SK-N-SH (cell line): Measurements from ENCODE around the gene OR5L1. TPM values are rescaled to one million over a fixed set of nuclear protein-coding genes. Genes with fewer than 3 reads are reported as not detected.

Experiments
- CTCF ChIA-PET: fragments of 300-600, 350-600 bp; formaldehyde crosslinking; extraction: SDS; loops from one replicate; lab custom pipeline; 2021; lab: Yijun Ruan, JAX
- POLR2A ChIA-PET: fragments of 350-600 bp; sonication (Branson Sonifier 250); formaldehyde crosslinking; extraction: SDS; loops from one replicate; lab custom pipeline; 2020; ENCODE audit warnings: antibody characterized with exemption, inconsistent platforms; lab: Yijun Ruan, JAX
- DNase-seq: peaks from one replicate; pipeline ENCODE4 v3.0.0; 2012
- H2AFZ ChIP-seq: fragments of 200-600 bp; sonication (generic); 2 replicates; pipeline ENCODE4 v1.8.1; 2016; ENCODE audit warnings: antibody characterized with exemption, mild to moderate bottlenecking, low read depth
- H3F3A ChIP-seq: fragments of 200-600 bp; sonication (generic); replicated peaks from 2 replicates; pipeline ENCODE3; 2016; ENCODE audit warnings: antibody characterized with exemption, mild to moderate bottlenecking; ENCODE audit not compliant: insufficient read depth
- H3K27ac ChIP-seq, 2 experiments: fragments of 200-500 bp in 1 of 2; fragments of 200-600 bp in 1 of 2; sonication (Bioruptor generic) in 1 of 2; sonication (generic), shearing (Covaris generic) in 1 of 2; 2 replicates each; pipeline versions ENCODE4 v1.5.1 to v1.6.1; 2014 to 2016; ENCODE audit warnings: low read depth in 2 of 2, inconsistent platforms in 1 of 2, low read length in 1 of 2, mild to moderate bottlenecking in 1 of 2, mixed read lengths in 1 of 2
- H3K27me3 ChIP-seq: fragments of 200-600 bp; sonication (generic), shearing (Covaris generic); 2 replicates; pipeline ENCODE4 v1.6.1; 2016; ENCODE audit warnings: mixed run types; ENCODE audit not compliant: insufficient read depth
- H3K36me3 ChIP-seq, 2 experiments: fragments of 200-500 bp in 1 of 2; fragments of 200-600 bp in 1 of 2; sonication (Bioruptor generic) in 1 of 2; sonication (generic) in 1 of 2; replicated peaks in 1 of 2; 2 replicates each; pipeline versions ENCODE3 to v1.5.1; 2014 to 2016; ENCODE audit warnings: low read length in 1 of 2, mild to moderate bottlenecking in 1 of 2; ENCODE audit not compliant: insufficient read depth in 2 of 2, control insufficient read depth in 1 of 2
- H3K4me1 ChIP-seq, 2 experiments: fragments of 200-500 bp in 1 of 2; fragments of 200-600 bp in 1 of 2; sonication (Bioruptor generic) in 1 of 2; sonication (generic), shearing (Covaris generic) in 1 of 2; 2 replicates each; pipeline versions ENCODE4 v1.5.1 to v1.6.1; 2014 to 2016; ENCODE audit warnings: low read depth in 1 of 2, low read length in 1 of 2, mixed run types in 1 of 2; ENCODE audit not compliant: insufficient read depth in 2 of 2, control insufficient read depth in 1 of 2
- H3K4me2 ChIP-seq: fragments of 200-600 bp; sonication (generic), shearing (Covaris generic); 2 replicates; pipeline ENCODE4 v1.6.1; 2017; ENCODE audit warnings: mixed run types
- H3K4me3 ChIP-seq, 2 experiments: fragments of 200-500 bp in 1 of 2; fragments of 200-600 bp in 1 of 2; sonication (Bioruptor generic) in 1 of 2; sonication (generic), shearing (Covaris generic) in 1 of 2; 2 replicates each; pipeline versions ENCODE4 v1.5.1 to v1.8.1; 2014 to 2016; ENCODE audit warnings: low read depth in 2 of 2, inconsistent platforms in 1 of 2, low read length in 1 of 2, mild to moderate bottlenecking in 1 of 2, mixed read lengths in 1 of 2, moderate library complexity in 1 of 2
- H3K79me2 ChIP-seq: fragments of 200-600 bp; sonication (generic); 2 replicates; pipeline ENCODE4 v1.8.1; 2017; ENCODE audit warnings: mild to moderate bottlenecking; ENCODE audit not compliant: insufficient read depth
- H3K9ac ChIP-seq: fragments of 200-600 bp; sonication (generic); 2 replicates; pipeline ENCODE4 v1.6.1; 2017; ENCODE audit warnings: mixed run types
- H3K9me2 ChIP-seq: fragments of 200-600 bp; sonication (generic); 2 replicates; pipeline ENCODE4 v1.6.1; 2017; ENCODE audit warnings: mixed run types
- H3K9me3 ChIP-seq: fragments of 200-600 bp; sonication (generic); 2 replicates; pipeline ENCODE4 v1.6.1; 2017; ENCODE audit warnings: mixed run types, mild to moderate bottlenecking, moderate library complexity
- H4K20me1 ChIP-seq: fragments of 200-600 bp; sonication (generic); 2 replicates; pipeline ENCODE4 v1.6.1; 2017; ENCODE audit warnings: mild to moderate bottlenecking, mixed run types; ENCODE audit not compliant: insufficient read depth
- CTCF ChIP-seq: fragments of 200-600 bp; sonication (generic); IDR thresholded peaks from 2 replicates; pipeline ENCODE4 v1.6.1; 2017; ENCODE audit warnings: antibody characterized with exemption, mild to moderate bottlenecking, moderate library complexity
- ELF1 ChIP-seq: IDR thresholded peaks from 2 replicates; pipeline ENCODE4 v1.4.0; 2012
- FOSL2 ChIP-seq: IDR thresholded peaks from 2 replicates; pipeline ENCODE4 v1.4.0; 2012; ENCODE audit warnings: low read depth, mild to moderate bottlenecking, moderate library complexity, borderline replicate concordance
- GABPA ChIP-seq: IDR thresholded peaks from 2 replicates; pipeline ENCODE4 v1.4.0; 2012; ENCODE audit warnings: low read depth, mild to moderate bottlenecking
- GATA2 ChIP-seq: sonication (generic); formaldehyde crosslinking; IDR thresholded peaks from 2 replicates; pipeline ENCODE4 v1.5.0; 2020; ENCODE audit warnings: mild to moderate bottlenecking, missing genetic modification reagents
- IRF3 ChIP-seq: fragments of 150-350 bp; IDR thresholded peaks from 2 replicates; pipeline ENCODE4 v1.6.1; 2016; ENCODE audit warnings: mild to moderate bottlenecking, low read depth, low read length
- NFIC ChIP-seq: IDR thresholded peaks from 2 replicates; pipeline ENCODE4 v1.4.0; 2012; ENCODE audit warnings: borderline replicate concordance
- POLR2AphosphoS5 ChIP-seq: IDR thresholded peaks from 2 replicates; pipeline ENCODE4 v1.6.1; 2012; ENCODE audit warnings: low read depth, low read length
- REST ChIP-seq: IDR thresholded peaks from 2 replicates; pipeline ENCODE4 v1.6.1; 2012; ENCODE audit warnings: mild to moderate bottlenecking, low read depth, low read length, moderate library complexity
- RXRA ChIP-seq: IDR thresholded peaks from 2 replicates; pipeline ENCODE4 v1.4.0; 2012; ENCODE audit warnings: low read depth, mild to moderate bottlenecking, borderline replicate concordance
- SIN3A ChIP-seq: IDR thresholded peaks from 2 replicates; pipeline ENCODE4 v1.6.1; 2012; ENCODE audit warnings: low read depth, mild to moderate bottlenecking, low read length, moderate library complexity, borderline replicate concordance
- SMC3 ChIP-seq: IDR thresholded peaks from 2 replicates; pipeline ENCODE4 v1.6.1; 2012; ENCODE audit warnings: low read depth, low read length, improper control_type of control experiment
- USF1 ChIP-seq: IDR thresholded peaks from 2 replicates; pipeline ENCODE4 v1.4.0; 2012; ENCODE audit warnings: low read depth, borderline replicate concordance
- USF2 ChIP-seq: fragments of 150-350 bp; IDR thresholded peaks from 2 replicates; pipeline ENCODE4 v1.6.1; 2017; ENCODE audit warnings: antibody characterized with exemption, low read length, low read depth, borderline replicate concordance
- polyA plus RNA-seq, 3 experiments: library from polyadenylated mRNA; depleted of rRNA; stranded (reverse); fragments of >200 nt; gene quantifications; 2 replicates each; pipeline ENCODE4 v1.2.3, GENCODE V29; 2012

Gene OR5L1
- polyA plus RNA-seq, 1 of the 3 experiments (the other 2 are of a cell fraction), result not detected

GRCh38 chr11:55849037-55849436, 37.9 kb downstream of the OR5L1 start:
- no peaks in the 10 kb centered on the region for H4K20me1 ChIP-seq
- POLR2A ChIA-PET, result no interaction called here
- H3K9ac ChIP-seq, result no peak overlapping the region
- H3K36me3 ChIP-seq, result no peaks in the 10 kb centered on the region
- H3K4me2 ChIP-seq, result no peak overlapping the region
- H3K79me2 ChIP-seq, result no peaks in the 10 kb centered on the region
- TF ChIP-seq SMC3, result no peak
- no peak for TF ChIP-seq SIN3A
- TF ChIP-seq ELF1, result no peak
- no peak for TF ChIP-seq GABPA
- no peak for TF ChIP-seq POLR2AphosphoS5
- no peak for TF ChIP-seq FOSL2
- TF ChIP-seq USF1, result no peak
- TF ChIP-seq NFIC, result no peak
- TF ChIP-seq GATA2, result no peak
- no peak for TF ChIP-seq REST
- no peak for TF ChIP-seq USF2
- TF ChIP-seq RXRA, result no peak
- TF ChIP-seq IRF3, result no peak
- TF ChIP-seq CTCF, result no peak
- DNase-seq, result no peak
- H3K9me2 ChIP-seq, result no peaks in the 10 kb centered on the region
- H3K27ac ChIP-seq, result no peak overlapping the region
- no peaks in the 10 kb centered on the region for H3K9me3 ChIP-seq
- CTCF ChIA-PET, result no interaction called here
- H3K4me3 ChIP-seq, result no peak overlapping the region
- H2AFZ ChIP-seq, result no peak overlapping the region
- no peaks in the 10 kb centered on the region for H3K4me1 ChIP-seq
- H3F3A ChIP-seq, result no peaks in the 10 kb centered on the region
- no peaks in the 10 kb centered on the region for H3K27me3 ChIP-seq
